Stimulated activated naive CD4-positive, alpha-beta T cell (primary cell): ENCODE results near the gene BHLHE41.
A peak's percentile ranks its signal among the peaks of the same experiment; 100 is the strongest.

Experiments
- DNase-seq, 6 experiments: peaks; one replicate each; lab custom pipeline; 2025; lab: John Stamatoyannopoulos, UW

The BHLHE41 gene

DNA sequence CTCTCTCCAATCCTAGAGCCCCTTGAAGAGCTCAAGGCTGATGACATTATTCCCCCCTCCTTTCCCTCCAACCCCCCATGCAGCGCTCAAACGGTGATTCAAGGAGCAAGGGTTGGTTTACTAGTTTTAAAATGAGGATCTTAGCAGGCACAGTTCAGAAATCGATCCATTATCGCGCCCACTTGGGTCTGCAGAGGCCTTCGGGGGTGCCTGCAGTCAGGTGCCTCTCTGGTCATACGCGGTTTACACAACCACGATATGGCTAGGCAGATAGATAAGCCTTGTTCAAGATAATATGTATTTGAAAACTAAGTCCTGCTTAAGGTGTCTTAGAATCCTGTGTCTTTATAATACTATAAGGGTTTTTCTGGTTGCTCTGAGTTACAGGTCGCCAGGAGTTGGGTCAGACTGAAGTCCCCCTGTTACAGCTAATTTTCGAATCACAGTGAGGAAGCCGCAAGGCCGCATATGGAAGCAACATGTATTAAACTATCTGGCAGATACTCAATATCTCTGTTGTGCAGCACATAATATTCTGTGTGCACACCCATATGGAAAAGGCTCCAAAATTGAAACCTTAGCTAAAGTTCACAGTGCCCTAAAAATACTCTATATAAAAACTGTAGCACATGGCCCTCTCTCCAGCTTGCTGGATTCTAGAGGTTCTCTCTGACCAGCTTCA, 10.0 kb downstream of the BHLHE41 start:
- DNase-seq: no peak

GRCh38 chr12:26113853-26114719, 10.8 kb downstream of the BHLHE41 start:
- peak; percentile 41 to 76 (median 63) for DNase-seq

DNA sequence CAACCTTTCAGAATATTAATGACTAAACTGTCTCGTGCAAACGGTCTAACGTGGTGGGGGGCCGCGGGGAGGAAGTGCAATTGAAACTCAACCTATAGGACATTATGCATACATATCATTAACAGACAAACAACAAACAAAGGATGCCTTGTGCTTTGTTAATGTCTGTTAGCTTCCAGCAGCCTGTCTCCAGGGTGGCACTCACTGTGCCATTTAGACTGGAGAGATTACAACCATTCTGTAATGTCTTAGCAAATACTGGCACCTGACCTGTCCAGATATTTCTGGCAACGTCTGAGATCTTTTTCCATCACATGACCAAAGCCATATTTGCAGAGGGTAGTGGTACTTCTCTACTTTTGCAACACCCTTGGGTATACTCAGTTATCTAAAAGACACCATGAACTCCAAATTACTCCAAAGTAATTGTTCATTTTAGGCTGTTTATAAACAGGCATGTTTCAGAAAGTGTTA, 11.6 kb downstream of the BHLHE41 start:
- no peak for DNase-seq

DNA sequence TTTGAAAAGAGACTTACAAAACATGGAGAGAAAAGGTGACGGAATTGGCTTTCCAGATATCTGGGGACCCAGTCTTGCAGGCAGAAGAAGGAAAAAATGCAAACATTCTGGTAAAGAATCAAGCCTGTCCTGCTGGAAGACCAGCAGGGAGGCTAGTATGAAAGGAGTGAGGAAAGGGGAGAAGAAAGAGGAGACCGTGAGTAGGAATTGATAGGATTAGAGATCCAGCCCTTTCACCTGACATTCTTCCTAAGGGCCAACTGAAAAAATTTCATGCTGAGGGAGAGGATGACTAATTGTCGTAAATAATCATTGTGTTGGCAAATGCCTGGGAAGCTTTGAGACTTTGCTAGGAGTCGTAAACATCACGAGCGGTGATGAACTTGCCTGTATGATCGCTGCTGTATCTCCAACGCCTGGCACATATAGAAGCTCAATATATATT, 12.1 kb downstream of the BHLHE41 start:
- no peak for DNase-seq

GRCh38 chr12:26112232-26112631, 12.6 kb downstream of the BHLHE41 start:
- no peak for DNase-seq

DNA sequence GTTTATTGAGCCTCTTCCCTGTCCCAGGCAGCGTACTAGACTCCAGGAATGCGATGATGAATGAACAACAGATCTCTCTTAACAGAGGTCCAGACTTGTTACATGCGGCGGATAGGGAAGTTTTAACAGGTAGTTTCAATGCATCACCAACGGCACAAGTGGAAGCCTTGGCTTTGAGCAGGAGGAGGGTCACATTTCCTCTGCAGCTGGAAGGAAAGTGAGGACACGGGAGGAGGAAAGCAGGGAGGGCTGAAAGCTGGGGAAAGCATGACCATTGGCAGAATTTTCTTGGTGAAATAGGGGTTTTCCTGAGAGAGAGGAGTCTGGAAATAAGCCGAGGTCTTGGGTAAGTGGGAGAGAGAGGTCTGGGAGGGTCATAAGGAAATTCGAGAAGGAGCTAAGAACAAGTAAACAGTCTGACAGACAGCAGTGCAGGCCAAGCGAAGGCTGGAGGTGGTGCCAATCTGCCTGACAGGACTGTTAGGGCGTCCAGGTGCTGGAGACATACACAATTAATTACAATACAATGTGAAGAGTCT, 15.4 kb downstream of the BHLHE41 start:
- DNase-seq: no peak

- no peak for DNase-seq
These were observed 15.9 kb downstream of the BHLHE41 start for GRCh38 chr12:26108915-26109314.

GRCh38 chr12:26106347-26106746, 18.5 kb downstream of the BHLHE41 start:
- DNase-seq: no peak

GRCh38 chr12:26102953-26103352, 21.9 kb downstream of the BHLHE41 start:
- no peak for DNase-seq

- DNase-seq: no peak
These were observed 23.1 kb downstream of the BHLHE41 start for GRCh38 chr12:26101763-26102162.

GRCh38 chr12:26101350-26101734, 23.5 kb downstream of the BHLHE41 start:
- DNase-seq: no peak

DNA sequence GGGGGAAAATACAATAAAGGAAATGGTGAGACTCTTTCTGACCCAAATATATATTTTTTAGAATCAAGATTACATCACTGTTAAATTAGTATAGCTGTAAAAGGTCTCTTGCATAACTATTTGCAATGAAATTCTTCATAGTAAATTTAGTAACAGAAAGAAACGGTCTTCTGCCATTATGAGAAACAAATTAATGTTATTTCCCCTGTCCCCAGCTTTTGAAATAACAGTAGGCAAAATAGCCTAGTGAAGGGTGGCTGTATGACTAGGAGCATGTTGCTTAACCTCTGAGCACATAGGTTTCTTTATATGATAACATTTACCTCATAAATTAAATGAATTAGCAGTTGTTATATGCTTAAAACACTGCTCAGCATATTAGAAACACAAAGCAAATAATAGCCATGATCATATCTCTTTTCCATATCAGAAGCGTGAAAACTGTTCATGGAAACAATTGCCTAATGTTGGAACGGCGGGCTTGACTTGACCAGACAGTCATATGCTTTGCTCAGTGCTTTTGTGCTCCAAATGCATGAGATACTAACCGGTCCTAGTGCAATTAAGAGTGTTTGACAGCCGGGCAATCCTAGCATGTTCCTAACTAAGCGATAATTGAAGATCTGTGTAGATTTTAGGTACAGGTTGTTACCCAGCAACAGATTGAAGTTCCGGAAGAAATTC, 24.0 kb downstream of the BHLHE41 start:
- no peak for DNase-seq

- peak; percentile 24 to 61 (median 34) for DNase-seq
These were observed 27.6 kb downstream of the BHLHE41 start for GRCh38 chr12:26097046-26097878.

DNA sequence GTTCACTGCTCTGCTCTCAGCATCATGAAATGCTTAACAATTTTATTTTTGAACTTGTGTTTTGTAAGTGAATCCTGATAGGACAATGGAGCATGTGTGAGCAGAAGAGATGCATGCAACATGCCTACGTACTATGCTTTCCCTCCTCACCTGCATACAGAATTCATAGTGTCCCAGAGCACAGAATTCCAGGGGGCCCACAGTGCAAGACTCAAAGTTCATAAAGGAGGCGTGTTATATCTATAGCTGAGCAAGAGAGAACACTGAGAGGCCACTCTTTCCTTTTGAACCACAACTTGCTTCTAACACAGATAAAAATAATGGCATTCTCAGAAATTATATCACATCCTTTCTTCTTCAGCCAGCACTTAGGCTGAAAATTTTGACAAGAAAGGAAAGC, 28.8 kb downstream of the BHLHE41 start:
- DNase-seq: no peak

DNA sequence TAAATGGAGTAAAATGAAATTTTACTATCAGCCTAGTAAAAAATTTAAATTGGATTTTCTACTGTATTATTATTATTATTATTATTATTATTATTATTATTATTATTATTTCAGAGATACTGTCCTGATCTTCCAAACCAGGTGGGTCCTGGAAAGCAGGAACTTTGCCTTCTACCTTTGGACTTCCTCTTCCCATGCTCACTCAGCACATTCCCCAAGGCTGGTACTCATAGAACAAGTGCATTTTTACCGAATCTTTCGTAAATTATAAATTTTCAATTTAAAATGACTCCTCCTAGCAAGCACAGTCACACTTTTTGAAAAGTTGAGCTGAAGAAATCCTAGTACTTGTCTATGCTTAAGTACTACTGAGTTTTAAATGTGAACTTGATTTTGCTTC, 29.7 kb downstream of the BHLHE41 start:
- no peak for DNase-seq

DNA sequence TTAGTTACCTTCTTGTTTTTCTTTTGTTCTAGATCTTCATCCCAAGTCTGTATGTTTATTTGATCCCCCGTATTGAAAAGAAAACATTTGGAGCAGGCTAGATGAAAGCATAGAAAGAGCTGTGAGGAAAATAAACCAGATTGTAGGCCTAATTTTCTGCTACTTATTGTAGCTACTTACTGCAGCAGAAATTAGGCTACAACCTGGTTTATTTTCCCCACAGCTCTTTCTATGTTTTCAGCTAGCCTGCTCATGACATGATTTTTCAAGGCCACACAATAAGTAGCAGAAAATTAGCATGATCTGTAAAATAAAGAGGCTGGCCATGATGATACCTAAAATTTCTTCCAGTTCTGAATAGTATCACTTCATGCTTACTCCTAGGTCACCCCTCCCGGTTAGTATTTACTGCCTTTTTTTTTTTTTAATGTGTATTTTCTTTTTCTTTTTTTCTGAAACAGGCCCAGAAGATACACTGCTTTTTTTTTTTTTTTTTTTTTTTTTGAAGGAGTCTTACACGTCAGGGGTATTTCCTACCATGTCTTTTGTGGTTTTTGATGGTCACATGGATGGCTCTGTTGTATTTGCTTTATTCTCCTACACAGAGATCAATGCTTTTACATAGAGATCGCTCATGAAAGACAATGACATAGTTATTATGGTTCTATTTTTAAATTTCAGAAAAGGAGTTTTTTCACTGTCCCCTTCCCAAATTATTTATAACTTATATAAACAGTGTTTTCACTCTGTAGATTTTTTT, 32.3 kb downstream of the BHLHE41 start:
- DNase-seq: no peak

DNA sequence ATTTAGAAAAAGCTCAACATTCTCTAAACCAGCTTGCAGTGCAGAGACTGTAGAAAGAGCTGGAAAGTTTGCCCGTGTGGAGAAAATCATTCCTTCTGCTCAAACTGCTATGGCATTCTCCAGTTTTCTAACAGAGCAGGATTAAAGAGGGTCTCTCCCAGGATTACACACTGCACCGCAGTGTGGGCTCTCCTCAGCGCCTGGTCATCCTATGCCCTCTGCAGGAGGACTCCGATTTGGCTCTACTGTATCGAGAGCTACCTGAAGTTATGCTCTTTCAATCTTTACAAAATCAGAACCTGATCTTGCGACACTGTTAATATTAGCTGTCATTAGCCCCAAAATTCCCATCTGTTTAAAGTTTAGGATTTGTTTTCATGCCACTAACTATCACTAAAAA, 33.0 kb downstream of the BHLHE41 start:
- DNase-seq: no peak

DNA sequence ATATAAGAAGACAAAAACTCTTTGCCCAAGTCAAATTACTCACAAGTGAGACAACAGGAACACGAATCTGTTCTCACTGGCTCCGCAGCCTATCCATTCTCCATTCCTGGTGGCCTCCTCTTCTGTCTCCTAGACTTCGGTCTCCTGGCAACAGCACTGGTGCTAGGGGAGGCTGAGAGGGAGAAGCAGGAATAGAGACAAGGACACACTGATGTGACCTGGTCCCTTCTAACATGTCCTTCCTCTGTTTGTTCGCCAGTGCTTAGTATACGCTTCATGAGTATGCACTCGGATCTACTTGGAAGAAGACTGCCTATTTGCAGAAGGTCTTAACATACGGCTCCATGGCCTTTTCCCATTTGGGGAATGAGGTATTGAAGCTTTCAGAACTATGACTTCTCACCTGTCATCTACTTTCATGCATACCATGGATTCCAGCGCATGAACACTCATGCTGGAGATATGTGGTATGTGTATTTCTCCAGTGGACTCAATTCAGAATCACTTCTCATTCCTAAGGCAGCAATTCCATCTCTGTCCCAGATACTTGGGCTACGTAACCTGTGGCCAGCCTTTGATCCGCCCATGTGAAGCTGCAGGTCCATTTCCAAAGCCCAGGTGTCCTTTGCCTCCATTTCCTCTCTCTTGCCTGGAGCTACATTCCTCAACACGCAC, 33.9 kb downstream of the BHLHE41 start:
- DNase-seq: no peak

DNA sequence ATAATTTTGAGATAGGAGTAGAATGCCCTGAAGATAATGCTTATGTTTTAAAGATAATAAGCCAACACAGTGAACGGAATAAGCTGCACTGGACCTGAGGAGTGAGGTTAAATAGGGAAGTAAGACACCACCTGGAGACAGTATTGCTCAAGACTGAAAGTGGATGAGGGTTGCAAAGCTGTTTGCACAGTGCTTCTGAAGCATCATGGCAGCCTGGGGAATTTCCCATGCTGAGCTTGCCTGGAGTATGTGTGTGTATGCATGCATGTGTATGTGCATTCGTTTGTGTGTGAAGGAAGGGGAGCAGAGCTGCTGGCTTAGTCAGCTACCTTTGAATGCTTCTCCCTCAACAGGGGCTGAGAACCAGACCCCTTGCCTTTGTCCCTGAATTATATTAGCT, 35.8 kb downstream of the BHLHE41 start:
- DNase-seq: no peak

DNA sequence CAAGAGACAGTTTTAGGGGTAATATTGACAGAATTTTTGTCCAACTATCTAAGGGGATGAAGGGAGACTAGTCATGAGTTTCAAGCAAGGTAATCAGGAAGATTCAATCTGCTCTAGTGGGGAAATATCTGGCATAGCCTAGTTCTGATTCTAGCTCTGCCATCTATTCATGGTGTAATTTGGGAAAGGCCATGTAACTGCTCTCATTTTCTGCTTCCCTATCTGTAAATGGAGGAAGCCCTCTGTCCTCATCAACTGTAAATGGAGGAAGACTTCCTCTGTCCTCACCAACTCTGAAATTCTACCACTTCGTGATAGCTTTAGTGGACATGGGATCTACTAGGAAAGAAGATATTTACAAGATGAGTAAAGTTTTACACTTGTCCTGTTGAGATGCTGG, 37.9 kb downstream of the BHLHE41 start:
- DNase-seq: no peak
